CD4-positive, alpha-beta T cell treated with Interleukin-1 beta for 1 hour (primary cell): ENCODE results near the gene TNRC6C.

Experiments used
- DNase-seq, 2 donors: peaks; one replicate each; pipeline ENCODE4 v3.0.0-alpha.2; 2020 to 2022

TNRC6C gene

GRCh38 chr17:78092794-78093324, 134.4 kb downstream of the TNRC6C start:
- no peak for DNase-seq

DNA sequence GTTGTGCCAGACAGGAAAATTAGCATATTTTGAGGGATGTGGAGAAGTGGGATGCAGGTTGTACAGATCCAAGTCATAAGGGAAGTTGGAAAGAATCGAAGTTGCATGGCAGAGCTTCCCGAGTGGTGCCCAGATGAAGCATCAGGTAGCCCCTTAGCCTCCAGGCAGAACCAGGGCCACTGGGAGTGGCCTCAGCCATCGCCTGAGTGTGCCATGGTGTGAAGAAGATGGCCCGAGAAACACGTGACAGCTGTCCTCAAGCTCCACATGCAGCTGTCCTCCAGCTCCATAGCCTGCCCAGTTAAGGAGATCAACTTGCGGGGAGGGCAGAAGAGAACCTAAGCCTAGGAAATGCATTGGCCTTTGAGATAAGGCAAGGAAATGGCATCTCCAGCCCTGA, 136.5 kb downstream of the TNRC6C start:
- DNase-seq: no peak

DNA sequence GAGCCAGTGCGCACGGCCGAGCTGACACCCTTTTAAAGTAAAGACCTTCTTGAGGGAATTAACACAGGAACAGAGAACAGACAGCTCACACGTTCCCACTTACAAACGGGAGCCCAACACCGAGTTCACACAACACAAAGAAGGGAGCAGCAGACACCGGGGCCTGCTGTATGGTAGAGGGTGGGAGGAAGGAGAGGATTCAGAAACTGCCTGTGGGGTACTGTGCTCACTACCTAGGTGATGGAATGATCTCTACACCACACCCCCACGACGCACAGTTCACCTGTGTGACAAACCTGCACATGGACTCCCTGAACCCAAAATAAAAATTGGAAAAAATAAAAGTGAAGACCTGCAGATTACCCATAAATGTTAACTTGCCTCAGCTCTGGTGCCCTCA, 137.6 kb downstream of the TNRC6C start:
- DNase-seq: no peak

GRCh38 chr17:78101112-78101511, 142.6 kb downstream of the TNRC6C start:
- no peak for DNase-seq

DNA sequence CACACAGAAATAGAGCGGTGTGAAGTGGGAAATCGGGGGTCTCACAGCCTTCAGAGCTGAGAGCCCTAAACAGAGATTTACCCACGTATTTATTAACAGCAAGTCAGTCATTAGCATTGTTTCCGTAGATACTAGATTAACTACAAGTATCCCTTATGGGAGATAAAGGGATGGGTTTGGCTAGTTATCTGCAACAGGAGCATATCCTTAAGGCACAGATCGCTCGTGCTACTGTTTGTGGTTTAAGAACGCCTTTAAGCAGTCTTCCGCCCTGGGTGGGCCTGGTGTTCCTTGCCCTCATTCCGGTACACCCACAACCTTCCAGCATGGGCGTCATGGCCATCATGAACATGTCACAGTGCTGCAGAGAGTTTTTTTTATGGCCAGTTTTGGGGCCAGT, 143.0 kb downstream of the TNRC6C start:
- no peak for DNase-seq

DNA sequence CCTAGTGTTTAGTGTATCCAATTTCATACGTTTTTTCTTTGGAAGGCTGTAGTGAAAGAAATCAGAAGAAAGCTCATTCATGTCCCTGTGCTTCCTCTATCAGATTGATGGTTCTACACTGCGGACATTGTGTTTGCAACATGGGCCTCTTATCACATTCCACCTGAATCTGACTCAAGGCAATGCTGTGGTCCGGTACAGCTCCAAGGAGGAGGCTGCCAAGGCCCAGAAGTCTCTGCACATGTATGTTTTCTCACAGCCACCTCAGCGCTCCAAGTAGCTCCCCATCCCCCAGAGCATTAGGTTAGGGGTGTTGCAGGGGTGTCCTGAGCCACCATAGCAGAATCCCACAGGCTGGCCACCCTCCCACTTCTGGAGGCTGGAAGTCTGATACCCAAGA, 144.8 kb downstream of the TNRC6C start:
- DNase-seq: no peak

DNA sequence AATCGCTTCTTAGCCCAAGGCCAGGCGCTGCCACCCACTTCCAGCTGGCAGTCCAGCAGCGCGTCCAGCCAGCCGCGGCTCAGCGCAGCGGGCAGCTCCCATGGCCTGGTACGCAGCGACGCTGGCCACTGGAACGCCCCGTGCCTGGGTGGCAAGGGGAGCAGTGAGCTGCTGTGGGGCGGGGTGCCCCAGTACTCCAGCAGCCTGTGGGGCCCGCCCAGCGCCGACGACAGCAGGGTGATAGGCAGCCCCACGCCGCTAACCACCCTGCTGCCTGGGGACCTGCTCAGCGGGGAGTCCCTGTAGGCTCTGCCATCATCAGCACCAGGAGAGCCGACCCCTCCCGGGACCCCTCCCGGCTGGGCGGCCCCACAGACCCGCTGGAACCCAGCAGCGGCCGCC, 146.0 kb downstream of the TNRC6C start:
- DNase-seq: no peak

- no peak for DNase-seq
These were observed 146.6 kb downstream of the TNRC6C start for GRCh38 chr17:78105101-78105500.

GRCh38 chr17:78105551-78105950, 147.0 kb downstream of the TNRC6C start:
- DNase-seq: no peak

DNA sequence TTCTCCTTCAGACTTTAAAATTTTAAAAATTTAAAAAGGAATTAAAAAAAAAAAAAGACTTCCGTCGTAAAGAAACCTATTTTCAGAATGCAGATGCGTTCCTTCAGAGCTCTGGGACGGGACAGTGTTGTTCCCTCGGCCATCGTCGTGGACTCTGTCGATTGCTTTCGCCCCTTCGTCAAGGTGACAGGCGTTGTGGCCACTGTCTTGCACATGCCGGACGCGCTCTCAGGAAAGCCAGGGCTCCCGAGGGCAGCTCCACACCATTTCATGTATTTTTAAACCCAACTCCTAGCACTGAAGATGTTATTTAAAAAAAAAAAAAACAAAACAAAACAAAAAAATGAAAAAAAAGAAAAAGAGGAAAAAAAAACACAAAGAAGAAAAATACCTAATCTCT, 147.7 kb downstream of the TNRC6C start:
- no peak for DNase-seq

DNA sequence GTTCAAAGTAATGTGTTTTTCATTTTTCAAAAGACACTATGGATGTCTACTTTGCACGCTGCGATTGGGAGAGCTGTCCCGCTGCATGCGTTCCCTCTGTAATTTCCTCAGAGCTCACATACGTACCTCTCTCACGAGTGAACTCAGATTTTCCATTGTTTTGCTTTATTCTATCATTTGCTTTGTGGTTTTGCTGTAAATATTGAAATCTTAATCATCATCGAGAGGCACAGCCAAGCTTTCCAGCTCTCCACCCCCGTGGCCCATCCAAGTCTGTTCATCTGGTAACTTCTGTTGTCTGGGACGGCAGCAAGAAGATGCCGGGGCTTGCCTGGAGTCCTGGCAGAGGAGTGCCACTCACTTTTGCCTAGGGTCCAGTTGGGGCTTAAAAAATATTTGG, 149.0 kb downstream of the TNRC6C start:
- DNase-seq: no peak

- no peak for DNase-seq
These were observed 149.6 kb downstream of the TNRC6C start for GRCh38 chr17:78107976-78108725.

GRCh38 chr17:78108726-78109488, 150.4 kb downstream of the TNRC6C start:
- no peak for DNase-seq

DNA sequence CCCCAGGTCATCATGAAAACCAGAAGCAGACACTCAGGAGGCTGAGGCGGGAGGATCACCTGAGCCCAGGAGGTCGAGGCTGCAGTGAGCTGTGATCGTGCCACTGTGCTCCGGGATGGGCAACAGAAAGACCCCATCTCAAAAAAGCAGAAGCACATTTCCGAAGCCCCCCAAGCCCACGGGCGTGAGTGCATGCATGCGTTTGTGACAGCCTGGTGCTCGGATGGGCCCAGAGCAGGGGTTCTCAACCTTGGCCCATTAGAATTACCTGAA, 150.9 kb downstream of the TNRC6C start:
- DNase-seq: no peak

GRCh38 chr17:78110363-78111015, 152.0 kb downstream of the TNRC6C start:
- DNase-seq: no peak

DNA sequence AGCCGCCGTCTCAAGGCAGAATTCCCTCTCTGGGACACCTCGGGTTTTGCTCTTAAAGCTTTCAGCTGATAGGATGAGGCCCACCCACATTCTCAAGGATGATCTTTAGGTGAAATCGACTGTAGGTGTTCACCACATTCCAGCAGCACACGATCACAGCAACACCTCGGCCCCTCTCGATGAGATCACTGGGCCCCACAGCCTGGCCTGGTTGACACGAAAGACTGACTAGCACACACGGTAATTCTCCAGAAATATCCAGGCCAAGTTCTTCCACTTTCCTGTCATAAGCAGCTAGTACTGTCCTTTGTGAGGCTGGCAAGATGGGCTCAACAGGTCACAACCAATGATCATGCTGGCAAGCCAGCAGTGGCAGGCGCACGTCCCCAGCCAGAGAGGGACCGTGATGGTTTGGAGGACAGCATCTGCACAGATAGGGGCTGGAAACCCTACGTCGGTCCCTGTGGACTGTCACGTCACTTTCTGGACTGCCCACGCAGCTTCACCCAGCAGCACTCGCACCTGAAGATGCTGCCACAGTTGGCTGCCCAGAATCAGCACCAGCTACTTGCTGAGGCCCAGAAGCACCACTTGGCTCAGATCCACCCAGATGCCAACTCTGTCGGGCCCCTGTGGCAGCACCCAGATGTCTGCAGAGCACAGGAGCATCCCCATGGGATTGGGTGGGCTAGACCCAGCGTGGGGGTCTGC, 152.7 kb downstream of the TNRC6C start:
- DNase-seq: no peak

DNA sequence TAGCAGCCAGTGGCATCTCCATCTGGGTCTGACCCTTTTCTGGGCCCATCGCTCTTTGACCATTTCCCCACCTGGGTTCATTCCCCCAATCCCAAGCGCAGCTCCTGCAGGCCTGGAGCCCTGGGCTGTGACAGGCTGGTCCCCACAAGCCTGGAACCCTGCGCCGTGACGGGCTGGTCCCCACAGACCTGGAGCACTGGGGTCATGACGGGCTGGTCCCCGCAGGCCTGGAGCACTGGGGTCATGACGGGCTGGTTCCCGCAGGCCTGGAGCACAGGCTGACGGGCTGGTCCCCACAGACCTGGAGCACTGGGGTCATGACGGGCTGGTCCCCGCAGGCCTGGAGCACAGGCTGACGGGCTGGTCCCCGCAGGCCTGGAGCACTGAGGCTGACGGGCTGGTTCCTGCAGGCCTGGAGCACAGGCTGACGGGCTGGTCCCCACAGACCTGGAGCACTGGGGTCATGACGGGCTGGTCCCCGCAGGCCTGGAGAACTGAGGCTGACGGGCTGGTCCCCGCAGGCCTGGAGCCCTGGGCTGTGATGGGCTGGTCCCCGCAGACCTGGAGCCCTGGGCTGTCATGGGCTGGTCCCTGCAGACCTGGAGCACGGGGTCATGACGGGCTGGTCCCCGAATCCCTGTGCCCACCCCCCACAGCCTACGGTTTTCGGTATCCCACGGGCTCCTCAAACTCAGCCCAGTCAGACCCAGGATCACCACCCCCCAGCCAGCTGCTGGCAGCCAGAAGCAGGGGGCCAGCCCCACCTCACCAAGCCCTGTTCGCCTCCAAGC, 153.4 kb downstream of the TNRC6C start:
- no peak for DNase-seq

GRCh38 chr17:78112518-78113471, 154.3 kb downstream of the TNRC6C start:
- DNase-seq: peak; percentile 76 to 79

GRCh38 chr17:78113804-78114785, 155.6 kb downstream of the TNRC6C start:
- DNase-seq: peak in 1 of 2 donors; percentile 42
